K562 (cell line): Measurements from ENCODE around the gene PLD1. TPM values are rescaled to one million over a fixed set of nuclear protein-coding genes. Genes with fewer than 3 reads are reported as not detected.

Experiments used
- ATF3 ChIP-seq, 2 experiments: fragments of 450-650 bp in 1 of 2; sonication (generic) in 1 of 2; formaldehyde crosslinking in 1 of 2; IDR thresholded peaks in 1 of 2; conservative IDR thresholded peaks in 1 of 2; 2 replicates each; pipeline versions ENCODE4 v1.6.1 to v1.8.1; 2016 to 2023; ENCODE audit warnings: mild to moderate bottlenecking in 2 of 2, moderate library complexity in 2 of 2, inconsistent platforms in 1 of 2, missing genetic modification reagents in 1 of 2
- ATF7 ChIP-seq: fragments of 450-650 bp; IDR thresholded peaks from 2 replicates; pipeline ENCODE4 v1.7.1; 2014; ENCODE audit warnings: mild to moderate bottlenecking, moderate library complexity
- CBFA2T2 ChIP-seq: fragments of 450-650 bp; conservative IDR thresholded peaks from 2 replicates; pipeline ENCODE4 v1.6.1; 2017; ENCODE audit warnings: mild to moderate bottlenecking
- CBFB ChIP-seq: sonication (generic); formaldehyde crosslinking; IDR thresholded peaks from 2 replicates; pipeline ENCODE4 v1.4.0; 2020; ENCODE audit warnings: mild to moderate bottlenecking, missing genetic modification reagents
- CHAMP1 ChIP-seq: fragments of 450-650 bp; IDR thresholded peaks from 2 replicates; pipeline ENCODE4 v1.6.1; 2016; ENCODE audit warnings: mild to moderate bottlenecking
- CTCFL ChIP-seq: IDR thresholded peaks from 2 replicates; pipeline ENCODE4 v1.6.1; 2011; ENCODE audit warnings: borderline replicate concordance, low read depth, mild to moderate bottlenecking, moderate library complexity, low read length; ENCODE audit not compliant: insufficient read depth, poor library complexity, severe bottlenecking
- DPF2 ChIP-seq: fragments of 450-650 bp; IDR thresholded peaks from 2 replicates; pipeline ENCODE4 v1.6.1; 2016
- ELF2 ChIP-seq: fragments of 250-450 bp; sonication (Bioruptor Pico); IDR thresholded peaks from 2 replicates; pipeline ENCODE4 v1.5.0; 2021; ENCODE audit warnings: mild to moderate bottlenecking
- HCFC1 ChIP-seq: IDR thresholded peaks from 2 replicates; pipeline ENCODE4 v1.6.1; 2012; ENCODE audit warnings: low read depth, low read length, improper control_type of control experiment
- HNRNPK ChIP-seq: fragments of 200-400 bp; formaldehyde crosslinking; IDR thresholded peaks from one replicate; pipeline ENCODE4 v1.6.1; 2018; ENCODE audit warnings: mild to moderate bottlenecking, low read depth, low read length; ENCODE audit not compliant: poor library complexity, severe bottlenecking
- LEF1 ChIP-seq: fragments of 450-650 bp; IDR thresholded peaks from 2 replicates; pipeline ENCODE4 v1.6.1; 2016; ENCODE audit warnings: mild to moderate bottlenecking
- MEIS2 ChIP-seq: fragments of 450-650 bp; IDR thresholded peaks from 2 replicates; pipeline ENCODE4 v1.6.1; 2014; ENCODE audit warnings: mild to moderate bottlenecking; ENCODE audit not compliant: partially characterized antibody
- MTA2 ChIP-seq: fragments of 450-650 bp; IDR thresholded peaks from 2 replicates; pipeline ENCODE4 v1.6.1; 2016; ENCODE audit warnings: low read depth
- NFE2 ChIP-seq: IDR thresholded peaks from 2 replicates; pipeline ENCODE4 v1.6.1; 2014; ENCODE audit warnings: antibody characterized with exemption, low read depth
- SMARCC2 ChIP-seq: fragments of 450-650 bp; IDR thresholded peaks from 2 replicates; pipeline ENCODE4 v1.6.1; 2017; ENCODE audit warnings: antibody characterized with exemption, moderate library complexity, mild to moderate bottlenecking, low read depth
- SMARCE1 ChIP-seq: fragments of 450-650 bp; IDR thresholded peaks from 2 replicates; pipeline ENCODE4 v1.7.1; 2016; ENCODE audit warnings: mild to moderate bottlenecking
- SNAPC5 ChIP-seq: fragments of 250-450 bp; sonication (Bioruptor Pico); IDR thresholded peaks from 2 replicates; pipeline ENCODE4 v1.8.0; 2021; ENCODE audit warnings: moderate library complexity, mild to moderate bottlenecking, inconsistent platforms
- TBL1XR1 ChIP-seq, 2 experiments: IDR thresholded peaks; 2 replicates each; pipeline ENCODE4 v1.6.1; 2012; ENCODE audit warnings: improper control_type of control experiment in 2 of 2, low read length in 2 of 2, mild to moderate bottlenecking in 1 of 2
- TCF3 ChIP-seq: sonication (generic); formaldehyde crosslinking; IDR thresholded peaks from 2 replicates; pipeline ENCODE4 v1.4.0; 2020; ENCODE audit warnings: mild to moderate bottlenecking, missing genetic modification reagents
- TEAD1 ChIP-seq, 2 experiments: fragments of 450-650 bp in 1 of 2; sonication (generic) in 1 of 2; formaldehyde crosslinking; IDR thresholded peaks; 2 replicates each; pipeline versions ENCODE4 v1.4.0 to v1.8.0; 2020 to 2022; ENCODE audit warnings: mild to moderate bottlenecking in 2 of 2, missing genetic modification reagents in 1 of 2
- TEAD4 ChIP-seq, 2 experiments: sonication (generic) in 1 of 2; formaldehyde crosslinking in 1 of 2; IDR thresholded peaks; 2 replicates each; pipeline versions ENCODE4 v1.6.1 to v1.8.0; 2012 to 2022; ENCODE audit warnings: borderline replicate concordance in 1 of 2, inconsistent platforms in 1 of 2, low read length in 1 of 2, mild to moderate bottlenecking in 1 of 2, missing genetic modification reagents in 1 of 2
- ZEB2 ChIP-seq: fragments of 450-650 bp; IDR thresholded peaks from 2 replicates; pipeline ENCODE4 v1.6.1; 2016
- ZNF589 ChIP-seq: fragments of 200-800 bp; sonication (Bioruptor generic); IDR thresholded peaks from 2 replicates; pipeline ENCODE4 v1.6.1; 2016; ENCODE audit warnings: low read depth, missing genetic modification characterization, missing compliant biosample characterization
- ZNF696 ChIP-seq: fragments of 250-450 bp; sonication (Bioruptor Pico); conservative IDR thresholded peaks from 2 replicates; pipeline ENCODE4 v1.4.0; 2020; ENCODE audit warnings: mild to moderate bottlenecking, moderate library complexity
- polyA plus RNA-seq, 8 experiments: library from polyadenylated mRNA; depleted of rRNA in 4 of 8; stranded (reverse) in 5 of 8; unstranded in 3 of 8; fragments of >200 nt; fragmentation: Nextera tagmentation in 2 of 8; fragmentation: Illumina TruSeq in 1 of 8; extraction: Ambion mirVana in 2 of 8; extraction: Trizol in 1 of 8; gene quantifications; 2 replicates each; pipeline versions ENCODE4 v1.2.1 to v1.2.3, GENCODE V29; 2011 to 2014; ENCODE audit warnings: inconsistent platforms in 1 of 8, missing spikeins in 1 of 8
- total RNA-seq, 7 experiments: library from RNA; depleted of rRNA in 6 of 7; stranded (reverse); fragments of >200 nt in 6 of 7; fragmentation: Illumina TruSeq in 2 of 7; extraction: Trizol in 2 of 7; gene quantifications; 2 replicates each; pipeline versions ENCODE4 v1.2.1 to v1.2.3, GENCODE V29; 2011 to 2021; ENCODE audit warnings: low replicate concordance in 1 of 7

PLD1 gene
- total and polyA plus RNA-seq, 9 of the 15 experiments (the other 6 are each of a cell fraction or from before 2014, with no cell fraction given) = 8.4 to 26.1 (median 18.6) TPM

GRCh38 chr3:171797873-171798272 lies 12.4 kb downstream of the PLD1 start (continued):
- TF ChIP-seq ELF2 (CRISPR knock-in tag) = no peak
- no peak for TF ChIP-seq HCFC1
- TF ChIP-seq ATF3 (IDR thresholded peaks at IDR 0.05) = peak; percentile 93
- no peak; the same call in 1 of the 2 replicates for TF ChIP-seq ATF3 (CRISPR knock-in tag; conservative IDR thresholded peaks at IDR 0.05)
- TF ChIP-seq ATF7 = peak; percentile 21; the same call in 1 of the 2 replicates
- TF ChIP-seq TCF3 = peak; percentile 29; the same call in 1 of the 2 replicates
- TF ChIP-seq ZNF589 (CRISPR knock-in tag) = no peak
- no peak for TF ChIP-seq TEAD1 (CRISPR knock-in tag; IDR thresholded peaks at IDR 0.05)
- no peak for TF ChIP-seq SNAPC5
- TF ChIP-seq NFE2 = peak; percentile 36
- TF ChIP-seq ZNF696 (CRISPR knock-in tag) = no peak
- TF ChIP-seq HNRNPK = no peak
- no peak for TF ChIP-seq CTCFL
- TF ChIP-seq CBFB (CRISPR knock-in tag) = no peak
- peak; percentile 77 for TF ChIP-seq SMARCC2
- peak; percentile 87 for TF ChIP-seq SMARCE1
- TF ChIP-seq TBL1XR1 (IDR thresholded peaks at IDR 0.05; ENCODE audit: low read length in 2 of 2) = 0 out of 4 replicates have a peak, but pooled peaks of 1 of the 2 experiments have one; percentile 13
- TF ChIP-seq CBFA2T2 = 0 out of 2 replicates have a peak, but pooled peaks have one; percentile 16
- TF ChIP-seq TEAD4 (IDR thresholded peaks at IDR 0.05; ENCODE audit: low read length) = peak; percentile 61
- no peak for TF ChIP-seq TEAD4 (CRISPR knock-in tag; IDR thresholded peaks at IDR 0.05; ENCODE audit: borderline replicate concordance)
- peak; percentile 94 for TF ChIP-seq DPF2
- peak; percentile 3 for TF ChIP-seq MEIS2
- TF ChIP-seq CHAMP1 = peak; percentile 76; the same call in 1 of the 2 replicates
- peak; percentile 61; the same call in 1 of the 2 replicates for TF ChIP-seq LEF1
- 0 out of 2 replicates have a peak, but pooled peaks have one; percentile 7 for TF ChIP-seq MTA2
- TF ChIP-seq ZEB2 = 0 out of 2 replicates have a peak, but pooled peaks have one; percentile 60
